NCI-H2081 (cell line): ENCODE results near the gene HIGD2A.
A peak's percentile ranks its signal among the peaks of the same experiment; 100 is the strongest.

Source experiments
- DNase-seq, 2 experiments: peaks; one replicate each; lab custom pipeline; 2025; lab: John Stamatoyannopoulos, UW

The HIGD2A gene

GRCh38 chr5:176388444-176389134, at the start of gene HIGD2A, which contains the start of gene NOP16:
Gene HIGD2A, plus strand, starts transcription at chr5:176388751. Its CDS starts 69 bp downstream, at chr5:176388820.
Gene NOP16, minus strand, starts transcription at chr5:176388598. Its CDS starts 59 bp downstream, at chr5:176388539.
- peak; percentile 98 to 99 for DNase-seq

- no peak for DNase-seq
These were observed 49.2 kb upstream of the HIGD2A start for GRCh38 chr5:176339304-176339703.

- no peak for DNase-seq
These were observed 47.0 kb upstream of the HIGD2A start for GRCh38 chr5:176341325-176342157.

- DNase-seq = no peak
These were observed 46.4 kb upstream of the HIGD2A start for GRCh38 chr5:176342158-176342483.

- DNase-seq = no peak
These were observed 45.6 kb upstream of the HIGD2A start for GRCh38 chr5:176342766-176343458.

GRCh38 chr5:176350416-176350815, 38.1 kb upstream of the HIGD2A start:
- no peak for DNase-seq

GRCh38 chr5:176352116-176352878, 36.3 kb upstream of the HIGD2A start:
- DNase-seq = no peak

- no peak for DNase-seq
These were observed 35.0 kb upstream of the HIGD2A start for GRCh38 chr5:176353533-176353932.

GRCh38 chr5:176355400-176356178, 33.0 kb upstream of the HIGD2A start:
- DNase-seq = no peak

GRCh38 chr5:176356179-176356566, 32.4 kb upstream of the HIGD2A start:
- DNase-seq = no peak

- DNase-seq = no peak
These were observed 28.9 kb upstream of the HIGD2A start for GRCh38 chr5:176359658-176360057.

- DNase-seq = peak in 1 of 2 experiments; percentile 34
These were observed 27.6 kb upstream of the HIGD2A start for GRCh38 chr5:176360894-176361436.

- peak; percentile 87 to 91 for DNase-seq
These were observed 26.9 kb upstream of the HIGD2A start, which contains the start of gene KIAA1191 for GRCh38 chr5:176361437-176362232. Gene KIAA1191, minus strand, starts transcription at chr5:176361764. Its CDS starts 2,256 bp downstream, at chr5:176359508.

GRCh38 chr5:176362233-176362490, 26.4 kb upstream of the HIGD2A start:
- peak in 1 of 2 experiments; percentile 15 for DNase-seq

GRCh38 chr5:176364765-176365350, 23.7 kb upstream of the HIGD2A start:
- DNase-seq = no peak

- no peak for DNase-seq
These were observed 23.0 kb upstream of the HIGD2A start, which contains the start of gene ARL10 for GRCh38 chr5:176365351-176366231. Gene ARL10, plus strand, starts transcription at chr5:176365487. Its CDS starts 77 bp downstream, at chr5:176365564.

- no peak for DNase-seq
These were observed 22.2 kb upstream of the HIGD2A start for GRCh38 chr5:176366232-176366894.

- no peak for DNase-seq
These were observed 19.8 kb upstream of the HIGD2A start for GRCh38 chr5:176368726-176369125.
